Body of pancreas (tissue), 4 donors: ENCODE measurements around the gene RASGRP2. TPM values are rescaled to one million over a fixed set of nuclear protein-coding genes. Genes with fewer than 3 reads are reported as not detected.

ENCODE experiments used
- ATAC-seq: fragments of 150-250 bp; one replicate; pipeline ENCODE4 v1.9.1; 2016
- DNase-seq, 4 donors: peaks; one replicate each; pipeline ENCODE4 v3.0.0-alpha.2; 2019
- H3K27ac ChIP-seq, 4 donors: fragments of 200-600 bp; sonication (generic); 1 replicate in 3 of 4; 2 replicates in 1 of 4; pipeline versions ENCODE4 v1.5.1 to v1.6.1; 2016 to 2019; ENCODE audit warnings: mild to moderate bottlenecking in 1 of 4, mixed read lengths in 1 of 4, moderate library complexity in 1 of 4
- H3K27me3 ChIP-seq, 2 donors: fragments of 200-600 bp; sonication (generic); one replicate each; pipeline ENCODE4 v1.6.0; 2016; ENCODE audit warnings: mild to moderate bottlenecking in 1 of 2
- H3K36me3 ChIP-seq, 2 donors: fragments of 200-600 bp; sonication (generic); replicated peaks in 1 of 2; 2 replicates each; pipeline ENCODE4 v1.5.1; 2016; ENCODE audit warnings: low read depth in 2 of 2; ENCODE audit not compliant: insufficient read depth in 1 of 2
- H3K4me1 ChIP-seq: fragments of 200-600 bp; sonication (generic); one replicate; pipeline ENCODE4 v1.6.0; 2016
- H3K4me3 ChIP-seq, 2 donors: fragments of 200-600 bp; sonication (generic); 1 replicate in 1 of 2; 2 replicates in 1 of 2; pipeline ENCODE4 v1.5.1; 2016 to 2019
- H3K9me3 ChIP-seq, 3 donors: fragments of 200-600 bp; sonication (generic); 1 replicate in 2 of 3; 2 replicates in 1 of 3; pipeline ENCODE4 v1.5.1; 2016
- POLR2A ChIP-seq, 3 donors: fragments of 450-650 bp; IDR thresholded peaks; one replicate each; pipeline ENCODE4 v1.6.1; 2016; ENCODE audit warnings: antibody characterized with exemption in 3 of 3, mild to moderate bottlenecking in 2 of 3
- WGBS, 2 donors: methylation state at CpG; one replicate each; pipeline ENCODE4 v1.1.5; 2017; 5-methylcytosine and 5-hydroxymethylcytosine counted together
- intact Hi-C: fragments of 100-400 bp; cut with DNase I; formaldehyde crosslinking; loops from one replicate; pipeline ENCODE4 v1.15.1; 2023
- total RNA-seq, 2 donors: library from RNA; depleted of rRNA; stranded (reverse); fragments of >200 nt; gene quantifications; one replicate each; pipeline ENCODE4 v1.1.0, GENCODE V29; 2016
- TF ChIP-seq, protein P1 (sequence below), 7 experiments: fragments of 450-650 bp in 4 of 7; fragments of 200-600 bp in 3 of 7; sonication (generic) in 3 of 7; IDR thresholded peaks; one replicate each; pipeline ENCODE4 v1.5.1; 2016 to 2019; ENCODE audit warnings: antibody characterized with exemption in 7 of 7

RASGRP2 gene
- total RNA-seq, 2 donors from 2014 or later: 4.6 to 17.9 TPM

DNA sequence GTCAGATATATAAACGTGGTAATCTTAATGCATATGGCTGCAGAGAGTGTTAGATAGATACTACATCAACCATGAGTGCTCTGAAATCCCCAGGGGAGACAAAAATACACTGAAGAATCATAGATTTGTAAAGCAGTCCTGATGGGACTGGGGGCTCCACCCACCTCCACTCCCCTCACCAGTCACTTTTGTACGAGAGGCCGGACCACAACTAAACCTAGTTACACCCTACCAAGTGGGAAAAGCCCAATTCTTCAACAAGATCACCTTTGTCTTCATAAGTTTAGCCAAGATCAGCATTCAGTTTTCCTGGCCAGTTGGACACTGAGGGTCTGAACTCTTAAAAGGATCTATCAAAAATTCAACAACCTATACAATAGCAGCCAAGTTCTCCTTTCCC, 32.9 kb upstream of the RASGRP2 start:
- intact Hi-C loops: no loop called here
- ATAC-seq (no peak), DNase-seq (peak in 1 of 4 donors; percentile 3)
- peak overlapping the region in 1 of 2 donors; percentile 62 for H3K4me3 ChIP-seq
- no peaks in the 10 kb centered on the region for H3K27me3 ChIP-seq
- peaks cover 14 to 15% of the 10 kb centered on the region in 2 donors for H3K36me3 ChIP-seq
- TF ChIP-seq POLR2A (IDR thresholded peaks at IDR 0.05): no peak
- no peaks in the 10 kb centered on the region for H3K9me3 ChIP-seq
- peaks cover 49% of the 10 kb centered on the region for H3K4me1 ChIP-seq
- peak overlapping the region in 2 of 4 donors; percentile 98 to 100 for H3K27ac ChIP-seq
- 9 to 11% methylated on average over 3 of the region's 3 CpGs for WGBS, 2 donors

DNA sequence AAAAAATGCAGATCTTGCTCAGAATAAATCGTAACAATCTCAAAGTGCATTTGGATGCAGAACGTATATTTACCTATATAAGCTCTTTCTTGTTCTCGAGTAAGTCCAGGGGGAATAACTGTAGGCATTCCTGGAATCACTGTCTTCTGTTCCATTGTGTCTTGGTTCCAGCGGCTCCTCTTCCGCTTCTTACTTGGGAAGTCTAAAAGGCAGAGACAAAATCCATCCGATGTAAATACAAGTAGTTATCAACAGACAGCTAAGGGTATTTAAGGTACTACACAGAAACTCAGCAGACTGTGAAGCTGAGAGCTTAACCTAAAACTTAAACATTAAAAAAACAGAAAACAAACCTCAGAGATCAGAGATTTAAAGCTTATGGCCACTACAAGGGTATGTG, 32.5 kb upstream of the RASGRP2 start:
- H3K9me3 ChIP-seq: no peaks in the 10 kb centered on the region
- no peak overlapping the region for H3K27ac ChIP-seq
- DNase-seq (no peak), ATAC-seq (no peak)
- no peaks in the 10 kb centered on the region for H3K27me3 ChIP-seq
- H3K36me3 ChIP-seq: peaks cover 14 to 17% of the 10 kb centered on the region in 2 donors
- H3K4me3 ChIP-seq: no peak overlapping the region
- 38 to 39% methylated on average over 6 of the region's 6 CpGs for WGBS, 2 donors
- peaks cover 50% of the 10 kb centered on the region for H3K4me1 ChIP-seq
- no peak for TF ChIP-seq POLR2A (IDR thresholded peaks at IDR 0.05)
- TF ChIP-seq, protein P1, sequence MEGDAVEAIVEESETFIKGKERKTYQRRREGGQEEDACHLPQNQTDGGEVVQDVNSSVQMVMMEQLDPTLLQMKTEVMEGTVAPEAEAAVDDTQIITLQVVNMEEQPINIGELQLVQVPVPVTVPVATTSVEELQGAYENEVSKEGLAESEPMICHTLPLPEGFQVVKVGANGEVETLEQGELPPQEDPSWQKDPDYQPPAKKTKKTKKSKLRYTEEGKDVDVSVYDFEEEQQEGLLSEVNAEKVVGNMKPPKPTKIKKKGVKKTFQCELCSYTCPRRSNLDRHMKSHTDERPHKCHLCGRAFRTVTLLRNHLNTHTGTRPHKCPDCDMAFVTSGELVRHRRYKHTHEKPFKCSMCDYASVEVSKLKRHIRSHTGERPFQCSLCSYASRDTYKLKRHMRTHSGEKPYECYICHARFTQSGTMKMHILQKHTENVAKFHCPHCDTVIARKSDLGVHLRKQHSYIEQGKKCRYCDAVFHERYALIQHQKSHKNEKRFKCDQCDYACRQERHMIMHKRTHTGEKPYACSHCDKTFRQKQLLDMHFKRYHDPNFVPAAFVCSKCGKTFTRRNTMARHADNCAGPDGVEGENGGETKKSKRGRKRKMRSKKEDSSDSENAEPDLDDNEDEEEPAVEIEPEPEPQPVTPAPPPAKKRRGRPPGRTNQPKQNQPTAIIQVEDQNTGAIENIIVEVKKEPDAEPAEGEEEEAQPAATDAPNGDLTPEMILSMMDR (IDR thresholded peaks at IDR 0.05): no peak
- intact Hi-C loops: no loop called here

DNA sequence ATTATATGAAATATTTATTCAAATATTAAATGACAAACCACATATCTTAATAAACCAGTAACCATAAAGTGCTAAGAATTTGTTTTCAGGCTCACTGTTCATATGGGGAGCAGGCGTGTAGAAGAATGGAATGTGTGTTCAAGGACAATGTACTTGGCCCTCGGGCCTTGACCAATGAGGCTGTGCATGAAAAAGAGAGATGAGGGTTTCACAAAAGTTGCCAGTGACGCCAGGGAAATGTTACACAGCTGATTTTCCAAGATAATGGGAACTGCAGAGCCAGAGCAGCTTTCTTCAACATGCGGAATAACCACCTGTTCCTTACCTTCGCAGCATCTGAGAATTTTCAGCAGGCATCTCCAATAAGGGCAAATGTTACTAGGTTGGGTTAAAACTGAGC, 30.2 kb upstream of the RASGRP2 start:
- ATAC-seq (no peak), DNase-seq (no peak)
- H3K27ac ChIP-seq: no peak overlapping the region
- H3K4me1 ChIP-seq: peaks cover 43% of the 10 kb centered on the region
- H3K27me3 ChIP-seq: no peaks in the 10 kb centered on the region
- H3K9me3 ChIP-seq: no peaks in the 10 kb centered on the region
- peaks cover 28 to 35% of the 10 kb centered on the region in 2 donors for H3K36me3 ChIP-seq
- 31 to 34% methylated on average over 5 of the region's 5 CpGs for WGBS, 2 donors
- H3K4me3 ChIP-seq: no peak overlapping the region
- TF ChIP-seq POLR2A (IDR thresholded peaks at IDR 0.05): no peak
- TF ChIP-seq, protein P1 (IDR thresholded peaks at IDR 0.05): no peak
- intact Hi-C loops: no loop called here

DNA sequence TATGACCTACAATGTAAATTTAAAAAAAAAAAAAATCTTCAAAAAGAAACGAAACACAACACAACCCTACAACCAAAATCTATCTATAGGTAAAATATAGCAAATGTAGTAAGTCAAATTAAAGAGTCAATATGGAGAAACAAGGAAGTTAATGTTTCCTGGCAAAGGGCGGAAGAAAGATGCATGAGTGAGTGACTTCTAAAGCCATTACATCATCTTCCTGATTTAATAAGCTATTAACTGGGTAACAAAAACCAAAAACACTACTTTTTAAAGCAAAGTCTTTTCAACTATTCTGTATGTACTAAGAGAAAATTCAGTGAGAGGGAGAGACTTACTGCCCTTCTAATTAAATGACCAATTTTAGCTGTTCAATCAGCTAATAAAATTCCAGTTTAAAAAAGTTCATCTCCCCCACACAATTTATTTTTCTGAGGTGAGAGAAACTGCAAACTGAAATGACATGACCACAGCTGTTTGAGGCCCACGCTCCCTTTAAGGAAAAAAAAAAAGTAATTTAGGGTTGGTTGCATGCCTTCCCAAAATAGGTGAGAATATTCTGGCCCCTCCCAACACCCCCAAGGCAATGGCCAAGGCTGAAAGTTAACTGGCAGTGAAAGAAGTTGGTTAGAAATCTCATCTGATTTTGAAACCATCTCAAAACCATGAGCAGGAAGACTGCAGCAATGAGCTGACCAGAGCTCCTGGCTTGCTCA, 28.5 kb upstream of the RASGRP2 start:
- DNase-seq (no peak), ATAC-seq (no peak)
- Histone ChIP-seq H3K4me1 (peaks cover 43% of the 10 kb centered on the region), H3K36me3 (peaks cover 37 to 51% of the 10 kb centered on the region in 2 donors), H3K9me3 (no peaks in the 10 kb centered on the region), H3K27me3 (no peaks in the 10 kb centered on the region), H3K4me3 (no peak overlapping the region), H3K27ac (peak overlapping the region in 1 of 4 donors; percentile 20)
- intact Hi-C loops: no loop called here
- WGBS, 2 donors: 60 to 80% methylated on average over 3 of the region's 3 CpGs
- TF ChIP-seq POLR2A (IDR thresholded peaks at IDR 0.05): no peak
- TF ChIP-seq, protein P1 (IDR thresholded peaks at IDR 0.05): no peak

DNA sequence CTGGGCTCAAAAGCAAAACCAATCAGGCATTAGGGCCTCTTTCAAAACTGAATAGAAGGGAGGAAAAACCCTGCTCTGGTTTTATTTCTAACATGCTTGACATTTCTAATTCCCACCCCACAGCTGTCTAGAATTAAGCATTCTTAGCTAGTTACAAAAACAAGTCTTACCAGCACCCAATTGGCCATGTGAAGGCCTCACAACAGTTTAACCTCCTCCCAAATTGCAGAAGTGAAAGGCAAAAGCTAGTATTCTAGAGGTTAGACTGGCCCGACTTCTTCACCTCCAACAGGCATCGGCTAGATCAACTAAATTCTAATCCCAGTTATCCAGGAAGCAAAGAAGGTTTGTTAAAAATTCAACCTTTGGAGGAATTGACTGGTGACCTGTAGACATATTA, 27.9 kb upstream of the RASGRP2 start:
- Histone ChIP-seq H3K9me3 (no peaks in the 10 kb centered on the region), H3K27ac (peak overlapping the region in 1 of 4 donors; percentile 20), H3K27me3 (no peaks in the 10 kb centered on the region), H3K4me3 (no peak overlapping the region), H3K4me1 (peaks cover 39% of the 10 kb centered on the region), H3K36me3 (peaks cover 43 to 57% of the 10 kb centered on the region in 2 donors)
- TF ChIP-seq POLR2A (IDR thresholded peaks at IDR 0.05): no peak
- TF ChIP-seq, protein P1 (IDR thresholded peaks at IDR 0.05): no peak
- 67 to 76% methylated on average over 2 of the region's 2 CpGs for WGBS, 2 donors
- DNase-seq: no peak
- no peak for ATAC-seq
- intact Hi-C loops: no loop called here
